WTC11 (cell line): Measurements from ENCODE around the gene FGR. TPM values are rescaled to one million over a fixed set of nuclear protein-coding genes. Genes with fewer than 3 reads are reported as not detected.

Experiments used
- ATAC-seq: fragments of 200-7000 bp; cut with Tn5 transposase; 2 replicates; pipeline ENCODE4 v1.10.0; 2021; ENCODE audit warnings: mild to moderate bottlenecking, moderate library complexity
- CTCF ChIA-PET: fragments of 300-600 bp; sonication (Branson Sonifier 250); formaldehyde crosslinking; loops from one replicate; lab custom pipeline; 2021; ENCODE audit warnings: antibody characterized with exemption; lab: Charles Lee
- POLR2A ChIA-PET: fragments of 350-600 bp; sonication (Branson Sonifier 250); formaldehyde crosslinking; loops from one replicate; lab custom pipeline; 2021; ENCODE audit warnings: antibody characterized with exemption; lab: Charles Lee
- DNase-seq: peaks from one replicate; pipeline ENCODE4 v3.0.0; 2021; ENCODE audit warnings: low spot score
- H3K27ac Mint-ChIP-seq: 2 replicates; pipeline ENCODE4 v1.8.0; 2021; ENCODE audit warnings: mixed read lengths
- H3K27me3 Mint-ChIP-seq: 2 replicates; pipeline ENCODE4 v1.8.0; 2021; ENCODE audit warnings: low read depth, mild to moderate bottlenecking, moderate library complexity, mixed read lengths
- H3K36me3 Mint-ChIP-seq: 2 replicates; pipeline ENCODE4 v1.8.0; 2021; ENCODE audit warnings: mixed read lengths
- H3K4me1 Mint-ChIP-seq: 2 replicates; pipeline ENCODE4 v1.8.0; 2022; ENCODE audit warnings: mixed read lengths
- H3K4me3 Mint-ChIP-seq: 2 replicates; pipeline ENCODE4 v1.8.0; 2021; ENCODE audit warnings: mild to moderate bottlenecking, moderate library complexity, mixed read lengths
- H3K9me3 Mint-ChIP-seq: 2 replicates; pipeline ENCODE4 v1.8.0; 2021; ENCODE audit warnings: mixed read lengths
- AFF4 ChIP-seq: sonication (generic); formaldehyde crosslinking; IDR thresholded peaks from 2 replicates; pipeline ENCODE4 v1.8.1; 2023; ENCODE audit warnings: mild to moderate bottlenecking, missing genetic modification reagents, borderline replicate concordance
- ATF1 ChIP-seq: sonication (generic); formaldehyde crosslinking; IDR thresholded peaks from 2 replicates; pipeline ENCODE4 v1.8.1; 2023; ENCODE audit warnings: mild to moderate bottlenecking, moderate library complexity, missing genetic modification reagents
- CTCF ChIP-seq: fragments of 200-600 bp; IDR thresholded peaks from 2 replicates; pipeline ENCODE4 v1.8.0; 2022; ENCODE audit warnings: antibody characterized with exemption
- E2F5 ChIP-seq: sonication (generic); formaldehyde crosslinking; IDR thresholded peaks from 2 replicates; pipeline ENCODE4 v1.8.1; 2022; ENCODE audit warnings: mild to moderate bottlenecking, moderate library complexity, missing genetic modification reagents
- FOXK1 ChIP-seq: sonication (generic); formaldehyde crosslinking; IDR thresholded peaks from 2 replicates; pipeline ENCODE4 v1.8.0; 2022; ENCODE audit warnings: mild to moderate bottlenecking, moderate library complexity, missing genetic modification reagents
- HMGXB4 ChIP-seq: sonication (generic); formaldehyde crosslinking; IDR thresholded peaks from 2 replicates; pipeline ENCODE4 v1.8.1; 2023; ENCODE audit warnings: mild to moderate bottlenecking, moderate library complexity, missing genetic modification reagents
- NFATC4 ChIP-seq: fragments of 250-450 bp; sonication (Bioruptor Pico); IDR thresholded peaks from 2 replicates; pipeline ENCODE4 v1.9.0; 2021; ENCODE audit warnings: mild to moderate bottlenecking
- NR2C2 ChIP-seq: sonication (generic); formaldehyde crosslinking; IDR thresholded peaks from 2 replicates; pipeline ENCODE4 v1.8.0; 2022; ENCODE audit warnings: mild to moderate bottlenecking, missing genetic modification reagents
- SP1 ChIP-seq: sonication (generic); formaldehyde crosslinking; conservative IDR thresholded peaks from 2 replicates; pipeline ENCODE4 v1.8.1; 2022; ENCODE audit warnings: missing genetic modification reagents
- TCF7 ChIP-seq: sonication (generic); formaldehyde crosslinking; IDR thresholded peaks from 2 replicates; pipeline ENCODE4 v1.8.0; 2022; ENCODE audit warnings: mild to moderate bottlenecking, low read depth, missing genetic modification reagents, moderate library complexity
- TP53 ChIP-seq: sonication (generic); formaldehyde crosslinking; IDR thresholded peaks from 2 replicates; pipeline ENCODE4 v1.8.1; 2023; ENCODE audit warnings: mild to moderate bottlenecking, missing genetic modification reagents
- ZNF219 ChIP-seq: sonication (generic); formaldehyde crosslinking; IDR thresholded peaks from 2 replicates; pipeline ENCODE4 v1.8.0; 2023; ENCODE audit warnings: missing genetic modification reagents, mild to moderate bottlenecking, borderline replicate concordance
- ZNF317 ChIP-seq: sonication (generic); formaldehyde crosslinking; IDR thresholded peaks from 2 replicates; pipeline ENCODE4 v1.8.1; 2023; ENCODE audit warnings: low read depth, mild to moderate bottlenecking, moderate library complexity, missing genetic modification reagents, borderline replicate concordance
- ZNF416 ChIP-seq: fragments of 250-450 bp; sonication (Bioruptor Pico); IDR thresholded peaks from 2 replicates; pipeline ENCODE4 v1.9.0; 2021; ENCODE audit warnings: mild to moderate bottlenecking, inconsistent platforms
- ZNF423 ChIP-seq: fragments of 250-450 bp; sonication (Bioruptor Pico); IDR thresholded peaks from 2 replicates; pipeline ENCODE4 v2.1.2; 2022; ENCODE audit warnings: mild to moderate bottlenecking, moderate library complexity
- total RNA-seq: library from RNA; stranded (reverse); gene quantifications from 3 replicates; pipeline ENCODE4 v1.2.3, GENCODE V29; 2021
- TF ChIP-seq, protein P1 (sequence below): sonication (generic); formaldehyde crosslinking; conservative IDR thresholded peaks from 2 replicates; pipeline ENCODE4 v1.8.1; 2022; ENCODE audit warnings: mild to moderate bottlenecking, missing genetic modification reagents
- TF ChIP-seq, protein P2 (sequence below): fragments of 250-450 bp; sonication (Bioruptor Pico); IDR thresholded peaks from 2 replicates; pipeline ENCODE4 v1.9.0; 2021; ENCODE audit warnings: moderate library complexity, mild to moderate bottlenecking, inconsistent platforms, borderline replicate concordance

Gene FGR
- total RNA-seq, 1 experiment from 2014 or later, result 0.77 TPM

DNA sequence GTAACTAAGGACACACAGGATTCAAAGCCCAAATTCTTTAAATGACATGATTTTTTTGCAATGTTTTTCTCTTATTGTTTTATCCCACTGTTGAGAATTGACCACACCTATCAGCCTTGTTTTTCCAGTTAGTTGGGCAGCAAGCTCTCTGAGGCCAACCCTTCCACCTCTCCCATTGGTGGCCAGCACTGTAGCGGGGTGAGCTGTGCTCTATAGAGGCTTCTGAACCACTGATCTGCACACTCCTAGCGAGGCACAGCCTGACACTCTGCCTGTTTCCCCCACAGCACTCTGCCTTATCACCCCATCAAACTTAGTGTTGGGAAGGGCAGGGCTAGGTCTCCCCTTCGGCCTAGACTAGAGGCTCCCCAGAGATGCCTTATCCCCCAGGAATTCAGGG lies 50.5 kb downstream of the FGR start:
- Mint-ChIP-seq H3K4me1 (peaks cover 6% of the 10 kb centered on the region), H3K36me3 (no peaks in the 10 kb centered on the region), H3K4me3 (no peak overlapping the region), H3K9me3 (no peaks in the 10 kb centered on the region), H3K27me3 (no peaks in the 10 kb centered on the region), H3K27ac (no peak overlapping the region)
- ChIA-PET CTCF (interaction anchor here (1.6 to 5.9 kb wide), 4 partner anchors 9 to 28 kb away, joined by 7 to 43 read pairs (median 18); no protein-coding TSS in a partner anchor), POLR2A (no interaction called here)
- TF ChIP-seq ZNF219 (CRISPR knock-in tag), result no peak
- TF ChIP-seq, protein P1, sequence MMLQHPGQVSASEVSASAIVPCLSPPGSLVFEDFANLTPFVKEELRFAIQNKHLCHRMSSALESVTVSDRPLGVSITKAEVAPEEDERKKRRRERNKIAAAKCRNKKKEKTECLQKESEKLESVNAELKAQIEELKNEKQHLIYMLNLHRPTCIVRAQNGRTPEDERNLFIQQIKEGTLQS (CRISPR knock-in tag), result no peak
- TF ChIP-seq SP1 (CRISPR knock-in tag), result no peak
- no peak for TF ChIP-seq TCF7 (CRISPR knock-in tag)
- no peak for TF ChIP-seq NFATC4 (CRISPR knock-in tag)
- no peak for TF ChIP-seq ATF1 (CRISPR knock-in tag)
- DNase-seq, result no peak
- ATAC-seq, result no peak

DNA sequence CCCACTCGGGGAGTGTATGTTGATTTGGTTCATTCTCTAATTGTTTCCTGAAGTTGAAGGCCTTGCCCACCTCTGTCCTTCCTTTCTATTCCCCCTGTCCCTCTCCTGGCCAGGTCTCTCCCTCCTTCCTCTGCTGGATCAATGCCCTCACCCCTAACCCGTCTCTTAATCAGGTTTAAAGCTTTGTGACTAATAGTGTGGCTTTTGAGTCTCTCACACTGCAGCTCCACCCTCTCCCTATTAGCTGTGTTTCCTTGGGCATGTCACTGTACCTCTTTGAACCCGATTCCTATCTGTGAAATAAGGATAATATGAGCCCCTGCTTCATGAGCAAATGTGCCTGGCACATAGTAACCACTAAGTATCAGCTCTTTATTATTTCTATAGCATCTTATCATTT lies 51.5 kb downstream of the FGR start:
- Mint-ChIP-seq H3K4me1 (peaks cover 6% of the 10 kb centered on the region), H3K9me3 (no peaks in the 10 kb centered on the region), H3K36me3 (no peaks in the 10 kb centered on the region), H3K27ac (peak overlapping the region; percentile 0; the same call in 1 of the 2 replicates), H3K27me3 (no peaks in the 10 kb centered on the region), H3K4me3 (no peak overlapping the region)
- no peak for TF ChIP-seq AFF4 (CRISPR knock-in tag)
- TF ChIP-seq, protein P2, sequence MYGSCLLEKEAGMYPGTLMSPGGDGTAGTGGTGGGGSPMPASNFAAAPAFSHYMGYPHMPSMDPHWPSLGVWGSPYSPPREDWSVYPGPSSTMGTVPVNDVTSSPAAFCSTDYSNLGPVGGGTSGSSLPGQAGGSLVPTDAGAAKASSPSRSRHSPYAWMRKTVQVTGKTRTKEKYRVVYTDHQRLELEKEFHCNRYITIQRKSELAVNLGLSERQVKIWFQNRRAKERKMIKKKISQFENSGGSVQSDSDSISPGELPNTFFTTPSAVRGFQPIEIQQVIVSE (CRISPR knock-in tag), result no peak
- TF ChIP-seq E2F5 (CRISPR knock-in tag), result no peak
- no peak for TF ChIP-seq FOXK1 (CRISPR knock-in tag)
- no peak for TF ChIP-seq ZNF423 (CRISPR knock-in tag)
- no peak for TF ChIP-seq ZNF416
- TF ChIP-seq CTCF, result no peak
- TF ChIP-seq TP53 (CRISPR knock-in tag), result no peak
- no peak for TF ChIP-seq HMGXB4 (CRISPR knock-in tag)
- TF ChIP-seq ZNF317, result no peak
- no peak for TF ChIP-seq NR2C2 (CRISPR knock-in tag)
- CTCF ChIA-PET, result interaction anchor here (1.2 to 5.9 kb wide), 6 partner anchors 8 to 86 kb away, joined by 3 to 43 read pairs (median 9); partner anchors contain the start of gene AHDC1
- ATAC-seq (no peak), DNase-seq (no peak)
- POLR2A ChIA-PET, result no interaction called here
